ENCODE results near the gene STMP1.

STMP1 gene

GRCh38 chr7:135723411-135723810 is 61.1 kb downstream of the STMP1 start:
- no peak for DNase-seq

All from inflammatory macrophage (primary cell).